RWPE1 (cell line): ENCODE results near the gene RHBDL3.

Experiments used
- CTCF ChIA-PET: fragments of 350-600 bp; sonication (Branson Sonifier 250); formaldehyde crosslinking; extraction: SDS; loops from one replicate; lab custom pipeline; 2021; lab: Yijun Ruan, JAX
- POLR2A ChIA-PET: fragments of 400-600 bp; formaldehyde crosslinking; extraction: SDS; loops from one replicate; lab custom pipeline; 2020; ENCODE audit warnings: antibody characterized with exemption; ENCODE audit not compliant: low non-redundant PET; lab: Yijun Ruan, JAX
- DNase-seq: peaks from one replicate; pipeline ENCODE4 v3.0.0; 2012; ENCODE audit warnings: low spot score
- H3K27ac ChIP-seq: fragments of 450-650 bp; 2 replicates; pipeline ENCODE4 v1.5.1; 2017
- CTCF ChIP-seq: fragments of 450-650 bp; conservative IDR thresholded peaks from 2 replicates; pipeline ENCODE4 v1.5.1; 2017; ENCODE audit warnings: low read depth, mild to moderate bottlenecking

The RHBDL3 gene, protein sequence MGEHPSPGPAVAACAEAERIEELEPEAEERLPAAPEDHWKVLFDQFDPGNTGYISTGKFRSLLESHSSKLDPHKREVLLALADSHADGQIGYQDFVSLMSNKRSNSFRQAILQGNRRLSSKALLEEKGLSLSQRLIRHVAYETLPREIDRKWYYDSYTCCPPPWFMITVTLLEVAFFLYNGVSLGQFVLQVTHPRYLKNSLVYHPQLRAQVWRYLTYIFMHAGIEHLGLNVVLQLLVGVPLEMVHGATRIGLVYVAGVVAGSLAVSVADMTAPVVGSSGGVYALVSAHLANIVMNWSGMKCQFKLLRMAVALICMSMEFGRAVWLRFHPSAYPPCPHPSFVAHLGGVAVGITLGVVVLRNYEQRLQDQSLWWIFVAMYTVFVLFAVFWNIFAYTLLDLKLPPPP

DNA sequence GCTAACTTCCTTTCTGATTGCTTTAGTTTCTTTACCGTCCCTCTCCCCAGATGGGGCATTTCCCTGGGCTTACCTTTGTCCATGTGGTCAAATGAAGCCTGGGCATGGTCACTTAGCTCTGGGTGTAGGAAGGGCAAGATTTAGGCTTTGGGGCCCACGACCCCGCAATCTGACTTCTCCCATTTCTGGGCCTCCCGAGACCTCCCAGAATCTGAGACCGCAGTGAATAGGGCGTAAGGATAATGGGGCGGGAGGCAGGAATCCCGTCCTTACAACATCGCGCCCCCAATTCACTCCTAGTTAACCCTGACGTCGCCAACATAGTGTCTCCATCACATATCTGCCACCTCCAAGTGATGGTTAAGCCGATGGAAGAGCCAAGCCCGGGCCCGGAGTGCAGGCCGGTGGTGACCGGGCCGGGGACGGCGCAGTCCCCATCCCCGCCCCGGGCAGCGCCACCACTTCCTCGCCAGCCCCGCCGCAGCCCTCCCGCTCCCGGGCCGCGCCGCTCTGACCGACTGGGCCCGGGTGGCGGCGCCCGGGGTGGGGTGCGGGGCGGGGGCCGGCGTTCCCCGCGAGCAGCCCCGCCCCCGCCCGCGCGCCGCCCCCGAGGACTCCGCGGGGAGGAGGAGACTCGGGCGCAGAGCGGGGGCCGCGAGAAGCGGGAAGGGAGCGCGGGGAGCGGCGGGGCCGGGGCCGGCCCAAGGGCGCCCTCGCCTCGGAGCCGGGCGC lies at the start of gene RHBDL3:
Gene RHBDL3 (plus strand): TSS at position 641 of the 732 bp plus-strand sequence. CDS start 358 bp downstream, outside the sequence.
- H3K27ac ChIP-seq: no peak within 1 kb of the TSS
- no peak for TF ChIP-seq CTCF
- ChIA-PET CTCF (no interaction called here), POLR2A (no interaction called here)
- DNase-seq: no peak

DNA sequence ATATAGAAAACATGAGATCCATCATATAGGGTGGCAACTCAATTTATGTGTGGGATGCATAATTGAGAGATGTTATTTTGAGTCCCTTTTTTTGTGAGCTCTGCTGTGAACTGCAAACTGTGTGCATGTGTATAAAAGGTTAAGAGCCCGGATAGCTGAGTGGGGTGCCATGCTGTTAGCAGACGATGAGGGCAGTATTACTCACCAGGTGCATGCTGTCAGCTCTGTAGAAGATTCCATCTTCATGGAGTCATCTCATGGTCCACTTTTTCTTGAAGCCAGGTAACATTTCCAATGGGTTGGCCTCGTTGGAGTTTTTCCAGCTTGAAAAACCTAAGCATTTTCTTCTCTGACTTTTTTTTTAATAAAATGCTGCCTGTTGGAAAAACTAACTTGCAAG lies 43.0 kb upstream of the RHBDL3 start:
- peak; percentile 78 for DNase-seq
- no peak for TF ChIP-seq CTCF
- no peak overlapping the region for H3K27ac ChIP-seq
- ChIA-PET CTCF (interaction anchor here (0.6 to 0.9 kb wide), 5 partner anchors 12 to 81 kb away, joined by 3 to 7 read pairs (median 4); no protein-coding TSS in a partner anchor), POLR2A (no interaction called here)

DNA sequence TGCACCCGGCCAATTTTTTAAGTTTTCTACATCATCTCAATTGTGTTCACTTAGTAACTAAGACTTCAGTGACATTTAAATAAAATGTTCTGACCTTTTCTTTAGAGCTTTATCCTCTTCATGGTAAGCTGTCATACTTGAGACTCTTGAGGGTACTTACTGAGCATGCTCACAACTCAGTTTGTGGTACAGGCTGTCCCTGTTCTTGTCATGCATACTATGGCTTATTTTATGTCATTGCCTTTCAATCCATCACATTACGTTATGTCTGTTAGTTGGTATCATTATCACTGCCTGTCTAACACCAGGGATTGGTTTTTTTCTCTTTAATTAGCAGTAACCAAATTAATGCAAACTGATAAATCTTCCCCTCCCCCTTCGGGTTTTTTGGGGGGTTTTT lies 41.9 kb upstream of the RHBDL3 start:
- H3K27ac ChIP-seq: no peak overlapping the region
- TF ChIP-seq CTCF: no peak
- CTCF ChIA-PET: interaction anchor here (0.7 to 0.9 kb wide), 2 partner anchors 25 to 578 kb away, joined by 4 to 5 read pairs; no protein-coding TSS in a partner anchor
- DNase-seq: no peak
- POLR2A ChIA-PET: interaction anchor here (0.6 kb wide), 1 partner anchor 9 kb away, joined by 7 read pairs; no protein-coding TSS in a partner anchor

DNA sequence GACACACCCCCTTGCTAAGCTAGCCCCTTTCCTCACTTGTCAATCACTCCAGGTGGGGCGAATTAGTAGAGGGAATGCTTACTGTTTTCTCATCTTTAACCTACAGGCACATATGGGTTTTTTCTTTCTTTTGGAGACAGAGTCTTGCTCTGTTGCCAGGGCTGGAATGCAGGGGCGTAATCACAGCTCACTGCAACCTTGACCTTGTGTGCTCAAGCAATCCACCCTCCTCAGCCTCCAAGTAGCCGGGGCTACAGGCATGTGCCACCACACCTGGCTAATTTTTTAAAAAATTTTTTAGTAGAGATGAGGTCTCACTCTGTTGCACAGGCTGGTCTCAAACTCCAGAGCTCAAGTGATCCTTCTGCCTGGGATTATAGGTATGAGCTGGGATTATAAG lies 38.7 kb upstream of the RHBDL3 start:
- no peak for TF ChIP-seq CTCF
- no peak overlapping the region for H3K27ac ChIP-seq
- POLR2A ChIA-PET: no interaction called here
- CTCF ChIA-PET: interaction anchor here (0.6 kb wide), 1 partner anchor 203 kb away, joined by 3 read pairs; no protein-coding TSS in a partner anchor
- no peak for DNase-seq

DNA sequence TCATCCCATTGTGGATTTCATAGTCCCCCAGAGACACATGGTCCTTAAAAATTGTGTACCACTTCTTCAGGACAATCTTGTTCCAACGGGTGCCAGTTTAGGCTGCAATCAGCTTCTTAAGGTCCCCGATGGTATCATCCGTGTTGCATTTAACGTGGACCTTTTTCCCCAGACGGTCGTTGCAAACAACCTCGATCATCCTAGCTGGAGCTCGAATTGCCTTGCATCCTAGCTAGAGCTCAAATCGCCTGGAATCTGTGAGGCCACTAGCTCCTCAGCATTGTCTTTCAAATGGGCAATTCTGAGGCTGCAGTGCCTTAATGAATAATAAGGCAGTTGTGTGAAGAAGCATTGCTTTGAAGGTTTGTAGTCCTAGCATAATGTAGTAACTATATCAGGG lies 37.7 kb upstream of the RHBDL3 start:
- ChIA-PET CTCF (no interaction called here), POLR2A (no interaction called here)
- DNase-seq: no peak
- H3K27ac ChIP-seq: no peak overlapping the region
- no peak for TF ChIP-seq CTCF

DNA sequence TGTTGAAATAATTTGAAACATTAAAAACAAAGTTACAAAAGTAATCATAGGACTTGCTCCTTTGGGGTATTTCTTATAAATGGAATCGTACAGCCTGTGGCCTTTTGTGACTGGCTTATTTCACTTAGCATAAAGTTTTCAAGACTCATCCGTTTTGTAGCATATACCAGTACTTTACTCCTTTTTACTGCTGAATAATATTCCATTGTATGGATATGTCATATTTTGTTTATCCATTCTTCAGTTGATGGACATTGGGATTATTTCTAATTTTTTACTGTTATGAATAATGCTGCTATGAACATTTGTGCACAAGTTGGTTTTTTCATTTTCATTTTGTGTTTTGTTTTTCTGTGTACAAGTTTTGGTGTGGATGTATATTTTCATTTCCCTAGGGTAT lies 30.0 kb upstream of the RHBDL3 start:
- POLR2A ChIA-PET: no interaction called here
- CTCF ChIA-PET: no interaction called here
- no peak for DNase-seq
- no peak for TF ChIP-seq CTCF
- no peak overlapping the region for H3K27ac ChIP-seq
